Measurements from ENCODE around the gene GNLY. TPM values are rescaled to one million over a fixed set of nuclear protein-coding genes. Genes with fewer than 3 reads are reported as not detected.

GNLY gene
- total and polyA plus RNA-seq, 2 donors (not counting 3 experiments of a cell fraction or from before 2014, with no cell fraction given) = not detected

DNA sequence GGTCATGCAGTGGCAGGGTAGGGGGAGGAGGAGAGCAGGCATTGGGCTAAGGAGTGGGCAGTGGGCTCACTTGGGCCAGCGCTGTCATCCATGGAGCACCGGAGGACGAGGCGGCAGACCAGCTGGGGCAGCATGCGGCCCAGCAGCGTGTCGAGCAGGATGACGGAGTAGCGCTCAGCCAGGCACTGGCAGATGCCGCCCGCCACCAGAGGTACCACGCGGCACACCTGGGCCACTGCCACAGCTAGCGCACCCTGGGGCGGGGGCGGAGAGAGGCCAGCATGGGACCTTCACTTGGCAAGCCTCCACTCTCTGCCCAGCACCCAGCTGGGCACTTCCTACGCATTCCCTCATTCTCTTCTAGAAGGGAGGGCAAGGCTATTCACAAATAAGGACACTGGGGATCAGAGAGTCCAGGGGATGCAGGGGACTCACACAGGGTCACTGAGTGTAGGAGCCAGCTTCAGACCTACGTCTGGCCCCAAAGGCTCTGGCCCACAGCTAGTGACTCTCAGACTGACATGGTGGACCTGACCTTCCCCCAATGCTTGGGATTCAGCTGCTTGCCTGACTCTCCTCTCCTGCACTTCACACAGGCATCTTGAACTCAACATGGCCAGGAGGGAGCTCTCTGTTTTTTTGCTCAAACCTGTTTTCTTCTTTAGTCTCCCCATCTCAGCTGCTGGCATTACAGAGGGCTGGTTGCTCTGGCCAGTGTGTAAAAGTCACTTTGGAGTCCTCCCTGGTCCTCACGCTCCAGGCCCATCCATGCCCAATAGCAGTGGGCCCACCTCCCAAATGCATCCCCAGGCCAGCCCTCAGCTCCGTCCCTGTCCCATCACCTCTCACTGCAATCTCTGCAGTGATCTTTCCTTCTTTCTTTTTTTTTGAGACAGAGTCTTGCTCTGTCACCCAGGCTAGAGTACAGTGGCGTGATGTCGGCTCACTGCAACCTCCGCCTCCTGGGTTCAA is 30.3 kb upstream of the GNLY start:
- dilution Hi-C loops (cut with MboI; ENCODE audit: extremely low pct_ligation_motif_present, low sequenced_read_pairs) = no loop called here
- BruUV-seq (replicated peaks) = no TSS peak
- Histone ChIP-seq H3K27ac (ENCODE audit: insufficient read depth, low read depth, low read length) (no peak overlapping the region), H3K27me3 (ENCODE audit: control insufficient read depth in 2 of 2, insufficient read depth in 2 of 2, low read length in 2 of 2) (no peaks in the 10 kb centered on the region), H3K9me1 (replicated peaks; ENCODE audit: control insufficient read depth, extremely low read depth, insufficient read depth, low read length) (no peaks in the 10 kb centered on the region), H3K4me1 (ENCODE audit: control insufficient read depth, extremely low read depth, insufficient read depth, low read length) (peaks cover 23% of the 10 kb centered on the region), H3K9me3 (replicated peaks; ENCODE audit: control insufficient read depth, insufficient read depth, low read length) (no peaks in the 10 kb centered on the region), H3K4me2 (ENCODE audit: insufficient read depth, low read length) (no peak overlapping the region), H2AFZ (ENCODE audit: low read depth, low read length) (no peak overlapping the region), H3K4me3 (replicated peaks in 1 of 3; ENCODE audit: insufficient read depth in 1 of 3, low read depth in 1 of 3, low read length in 3 of 3) (no peak overlapping the region), H4K20me1 (replicated peaks; ENCODE audit: control insufficient read depth, extremely low read depth, insufficient read depth, low read length) (no peaks in the 10 kb centered on the region), H3K9ac (replicated peaks; ENCODE audit: extremely low read depth, insufficient read depth, low read length) (no peak overlapping the region), H3K79me2 (ENCODE audit: control insufficient read depth, insufficient read depth, low read length) (no peaks in the 10 kb centered on the region), H3K36me3 (ENCODE audit: control insufficient read depth in 2 of 2, extremely low read depth in 1 of 2, insufficient read depth in 2 of 2, low read length in 2 of 2) (no peaks in the 10 kb centered on the region)
- FAIRE-seq (no peak), DNase-seq (ENCODE audit: low read depth, low spot score) (no peak)
- intact Hi-C loops (cut with micrococcal nuclease) = no loop called here
- POLR2A ChIA-PET = no interaction called here
- CTCF ChIA-PET = interaction anchor here (0.6 to 1.5 kb wide), 5 partner anchors 11 to 44 kb away, joined by 3 to 6 read pairs (median 4); no protein-coding TSS in a partner anchor
- TF ChIP-seq POLR2A (IDR thresholded peaks at IDR 0.05; ENCODE audit: low read depth, low read length) (no peak), JUN (IDR thresholded peaks at IDR 0.05; ENCODE audit: borderline replicate concordance, insufficient read depth, insufficient read length, low read depth) (no peak), POLR2AphosphoS5 (IDR thresholded peaks at IDR 0.05; ENCODE audit: insufficient read depth, low read depth, low read length) (no peak), EZH2 (IDR thresholded peaks at IDR 0.05; ENCODE audit: borderline replicate concordance, low read depth, low read length, severe bottlenecking) (no peak), MYC (IDR thresholded peaks at IDR 0.05; ENCODE audit: low read depth, low read length) (no peak), GATA2 (IDR thresholded peaks at IDR 0.05; ENCODE audit: insufficient read depth, insufficient read length, low read depth, low read length) (no peak), FOS (IDR thresholded peaks at IDR 0.05; ENCODE audit: borderline replicate concordance, insufficient read depth, low read length) (no peak)
- TF ChIP-seq, protein P1, sequence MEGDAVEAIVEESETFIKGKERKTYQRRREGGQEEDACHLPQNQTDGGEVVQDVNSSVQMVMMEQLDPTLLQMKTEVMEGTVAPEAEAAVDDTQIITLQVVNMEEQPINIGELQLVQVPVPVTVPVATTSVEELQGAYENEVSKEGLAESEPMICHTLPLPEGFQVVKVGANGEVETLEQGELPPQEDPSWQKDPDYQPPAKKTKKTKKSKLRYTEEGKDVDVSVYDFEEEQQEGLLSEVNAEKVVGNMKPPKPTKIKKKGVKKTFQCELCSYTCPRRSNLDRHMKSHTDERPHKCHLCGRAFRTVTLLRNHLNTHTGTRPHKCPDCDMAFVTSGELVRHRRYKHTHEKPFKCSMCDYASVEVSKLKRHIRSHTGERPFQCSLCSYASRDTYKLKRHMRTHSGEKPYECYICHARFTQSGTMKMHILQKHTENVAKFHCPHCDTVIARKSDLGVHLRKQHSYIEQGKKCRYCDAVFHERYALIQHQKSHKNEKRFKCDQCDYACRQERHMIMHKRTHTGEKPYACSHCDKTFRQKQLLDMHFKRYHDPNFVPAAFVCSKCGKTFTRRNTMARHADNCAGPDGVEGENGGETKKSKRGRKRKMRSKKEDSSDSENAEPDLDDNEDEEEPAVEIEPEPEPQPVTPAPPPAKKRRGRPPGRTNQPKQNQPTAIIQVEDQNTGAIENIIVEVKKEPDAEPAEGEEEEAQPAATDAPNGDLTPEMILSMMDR (IDR thresholded peaks at IDR 0.05; ENCODE audit: extremely low read depth in 1 of 2, insufficient read depth in 1 of 2, low read depth in 1 of 2, low read length in 2 of 2) = no peak
- TF ChIP-seq, protein P2, sequence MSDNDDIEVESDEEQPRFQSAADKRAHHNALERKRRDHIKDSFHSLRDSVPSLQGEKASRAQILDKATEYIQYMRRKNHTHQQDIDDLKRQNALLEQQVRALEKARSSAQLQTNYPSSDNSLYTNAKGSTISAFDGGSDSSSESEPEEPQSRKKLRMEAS (IDR thresholded peaks at IDR 0.05; ENCODE audit: insufficient read depth, insufficient read length) = no peak

All from endothelial cell of umbilical vein (primary cell).